Thyroid gland (tissue), 4 donors: ENCODE data around the gene ARHGAP12. TPM values are rescaled to one million over a fixed set of nuclear protein-coding genes. Genes with fewer than 3 reads are reported as not detected.

Experiments
- DNase-seq, 2 donors: peaks; one replicate each; pipeline ENCODE4 v3.0.0-alpha.2; 2019
- H3K27ac ChIP-seq, 3 donors: fragments of 200-600 bp; sonication (generic); 1 replicate in 2 of 3; 2 replicates in 1 of 3; pipeline ENCODE4 v1.5.1; 2016 to 2019; ENCODE audit warnings: mild to moderate bottlenecking in 1 of 3, moderate library complexity in 1 of 3
- H3K27me3 ChIP-seq: fragments of 200-600 bp; sonication (generic); one replicate; pipeline ENCODE4 v1.5.1; 2019
- H3K36me3 ChIP-seq, 2 donors: fragments of 200-600 bp; sonication (generic); one replicate each; pipeline ENCODE4 v1.5.1; 2016 to 2019
- H3K4me1 ChIP-seq, 2 donors: fragments of 200-600 bp; sonication (generic); one replicate each; pipeline ENCODE4 v1.5.1; 2017 to 2019
- H3K4me3 ChIP-seq, 3 donors: fragments of 200-600 bp; sonication (generic); replicated peaks in 1 of 3; 1 replicate in 2 of 3; 2 replicates in 1 of 3; pipeline ENCODE4 v1.5.1; 2016; ENCODE audit warnings: mild to moderate bottlenecking in 1 of 3
- H3K9me3 ChIP-seq: fragments of 200-600 bp; sonication (generic); one replicate; pipeline ENCODE4 v1.5.1; 2017
- POLR2A ChIP-seq, 2 donors: fragments of 450-650 bp; IDR thresholded peaks; one replicate each; pipeline ENCODE4 v1.6.1; 2017; ENCODE audit warnings: antibody characterized with exemption in 2 of 2, mild to moderate bottlenecking in 2 of 2, moderate library complexity in 1 of 2
- WGBS, 2 donors: methylation state at CpG; one replicate each; pipeline ENCODE4 v1.1.5; 2017; 5-methylcytosine and 5-hydroxymethylcytosine counted together
- intact Hi-C: fragments of 100-400 bp; cut with DNase I; formaldehyde crosslinking; loops from one replicate; pipeline ENCODE4 v1.15.1; 2023
- total RNA-seq, 4 donors: library from RNA; depleted of rRNA; stranded (reverse); fragments of >200 nt; gene quantifications; one replicate each; pipeline ENCODE4 v1.2.3, GENCODE V29; 2016
- TF ChIP-seq, protein P1 (sequence below), 6 experiments: fragments of 200-600 bp in 3 of 6; fragments of 450-650 bp in 3 of 6; sonication (generic) in 3 of 6; IDR thresholded peaks; one replicate each; pipeline ENCODE4 v1.5.1; 2016 to 2019; ENCODE audit warnings: antibody characterized with exemption in 6 of 6, mild to moderate bottlenecking in 2 of 6, inconsistent platforms in 1 of 6, moderate library complexity in 1 of 6

Gene ARHGAP12
- total RNA-seq, 4 donors from 2014 or later: 49.9 to 67.6 (median 60.8) TPM

DNA sequence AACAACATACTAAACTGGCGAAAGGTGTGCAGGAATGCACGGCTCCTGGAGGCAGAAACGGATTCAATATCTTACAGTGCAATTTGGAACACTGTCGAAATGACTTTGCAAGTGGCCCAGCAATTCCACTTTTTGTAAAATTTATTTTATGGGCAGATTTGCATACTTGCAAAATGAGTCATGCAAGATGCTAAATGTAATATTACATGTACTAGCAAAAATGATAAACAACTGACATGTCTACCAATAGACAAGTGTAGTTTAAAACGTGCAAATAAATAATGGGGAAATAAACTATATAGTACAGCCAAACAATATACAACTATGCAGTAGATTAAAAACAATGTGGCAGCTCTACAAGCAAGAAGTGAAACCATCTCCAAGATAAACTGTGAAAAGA is 97.7 kb downstream of the ARHGAP12 start:
- no peaks in the 10 kb centered on the region for H3K27me3 ChIP-seq
- no peak overlapping the region for H3K27ac ChIP-seq
- no peaks in the 10 kb centered on the region for H3K9me3 ChIP-seq
- intact Hi-C loops: no loop called here
- 93 to 94% methylated on average over 5 of the region's 5 CpGs for WGBS, 2 donors
- TF ChIP-seq, protein P1, sequence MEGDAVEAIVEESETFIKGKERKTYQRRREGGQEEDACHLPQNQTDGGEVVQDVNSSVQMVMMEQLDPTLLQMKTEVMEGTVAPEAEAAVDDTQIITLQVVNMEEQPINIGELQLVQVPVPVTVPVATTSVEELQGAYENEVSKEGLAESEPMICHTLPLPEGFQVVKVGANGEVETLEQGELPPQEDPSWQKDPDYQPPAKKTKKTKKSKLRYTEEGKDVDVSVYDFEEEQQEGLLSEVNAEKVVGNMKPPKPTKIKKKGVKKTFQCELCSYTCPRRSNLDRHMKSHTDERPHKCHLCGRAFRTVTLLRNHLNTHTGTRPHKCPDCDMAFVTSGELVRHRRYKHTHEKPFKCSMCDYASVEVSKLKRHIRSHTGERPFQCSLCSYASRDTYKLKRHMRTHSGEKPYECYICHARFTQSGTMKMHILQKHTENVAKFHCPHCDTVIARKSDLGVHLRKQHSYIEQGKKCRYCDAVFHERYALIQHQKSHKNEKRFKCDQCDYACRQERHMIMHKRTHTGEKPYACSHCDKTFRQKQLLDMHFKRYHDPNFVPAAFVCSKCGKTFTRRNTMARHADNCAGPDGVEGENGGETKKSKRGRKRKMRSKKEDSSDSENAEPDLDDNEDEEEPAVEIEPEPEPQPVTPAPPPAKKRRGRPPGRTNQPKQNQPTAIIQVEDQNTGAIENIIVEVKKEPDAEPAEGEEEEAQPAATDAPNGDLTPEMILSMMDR (IDR thresholded peaks at IDR 0.05): no peak
- no peak for TF ChIP-seq POLR2A (IDR thresholded peaks at IDR 0.05)
- DNase-seq: no peak
- H3K36me3 ChIP-seq: no peaks in the 10 kb centered on the region
- no peak overlapping the region for H3K4me3 ChIP-seq
- H3K4me1 ChIP-seq: no peaks in the 10 kb centered on the region

GRCh38 chr10:31829776-31830175 is 98.9 kb downstream of the ARHGAP12 start:
- intact Hi-C loops: no loop called here
- 95 to 98% methylated on average over 1 of the region's 1 CpG for whole genome bisulfite sequencing, 2 donors

DNA sequence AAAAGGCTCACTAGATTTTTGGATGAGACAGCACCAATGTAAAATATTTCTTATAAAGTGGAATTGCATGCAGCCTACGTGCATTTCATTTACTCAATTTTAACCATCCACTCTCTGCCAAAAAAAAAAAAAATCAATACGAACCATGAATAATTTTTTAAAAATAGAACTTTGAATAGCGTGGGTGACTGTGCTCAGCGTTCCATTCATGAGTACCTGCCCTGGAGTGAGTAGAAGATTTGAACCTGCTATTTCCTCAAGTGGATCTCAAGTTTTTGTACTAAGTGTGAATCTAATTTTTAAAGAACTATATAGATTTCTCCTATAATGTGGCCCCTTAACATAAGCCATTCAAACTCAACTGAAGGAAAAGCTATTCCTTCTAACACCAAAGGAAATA is 105.3 kb downstream of the ARHGAP12 start:
- H3K4me1 ChIP-seq: no peaks in the 10 kb centered on the region
- no peaks in the 10 kb centered on the region for H3K9me3 ChIP-seq
- H3K36me3 ChIP-seq: no peaks in the 10 kb centered on the region
- no peak overlapping the region for H3K27ac ChIP-seq
- intact Hi-C loops: no loop called here
- TF ChIP-seq, protein P1 (IDR thresholded peaks at IDR 0.05): no peak
- no peak for TF ChIP-seq POLR2A (IDR thresholded peaks at IDR 0.05)
- no peaks in the 10 kb centered on the region for H3K27me3 ChIP-seq
- no peak overlapping the region for H3K4me3 ChIP-seq
- WGBS, 2 donors: 86% methylated on average over 4 of the region's 4 CpGs
- DNase-seq: no peak

More at GRCh38 chr10:31829776-31830175, 98.9 kb downstream of the ARHGAP12 start:
- no peak for TF ChIP-seq POLR2A (IDR thresholded peaks at IDR 0.05)
- TF ChIP-seq, protein P1 (IDR thresholded peaks at IDR 0.05): no peak
- H3K27me3 ChIP-seq: no peaks in the 10 kb centered on the region
- no peaks in the 10 kb centered on the region for H3K36me3 ChIP-seq
- no peak overlapping the region for H3K4me3 ChIP-seq
- H3K9me3 ChIP-seq: no peaks in the 10 kb centered on the region
- no peak overlapping the region for H3K27ac ChIP-seq
- DNase-seq: no peak
- H3K4me1 ChIP-seq: no peaks in the 10 kb centered on the region

DNA sequence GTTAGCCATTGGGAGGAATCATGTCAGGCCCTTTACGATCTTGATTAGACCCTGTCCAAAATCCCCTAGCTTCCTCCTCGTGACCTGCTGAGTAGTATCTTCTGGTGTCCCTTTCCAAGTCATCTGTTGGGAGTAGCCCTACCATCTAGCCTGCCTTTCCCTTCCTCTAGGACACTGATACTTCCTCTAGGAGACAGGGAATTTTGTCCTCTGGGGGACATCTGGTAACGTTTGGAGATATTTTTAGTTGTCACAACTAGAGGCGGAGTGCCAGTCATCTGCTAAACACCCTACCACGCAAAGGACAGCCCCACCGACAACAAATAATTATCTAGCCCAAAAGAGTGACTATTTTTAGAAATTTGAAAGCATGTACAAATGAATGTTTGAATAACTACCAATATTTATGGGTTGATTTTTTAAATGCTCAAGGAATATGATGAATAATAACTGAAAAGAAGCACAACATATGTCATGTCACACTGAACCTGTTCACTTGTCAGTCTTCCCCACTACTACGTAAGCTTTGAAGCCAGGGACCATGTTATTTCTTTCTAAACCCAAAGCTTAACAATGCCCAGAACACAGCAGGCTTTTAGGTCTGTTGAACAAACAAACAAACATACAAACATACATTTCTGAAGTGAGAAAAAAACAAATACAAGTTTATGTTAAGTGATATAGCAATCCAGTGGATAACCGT is 105.9 kb downstream of the ARHGAP12 start:
- 73 to 88% methylated on average over 8 of the region's 8 CpGs for WGBS, 2 donors
- Histone ChIP-seq H3K27ac (no peak overlapping the region), H3K36me3 (no peaks in the 10 kb centered on the region), H3K4me1 (no peaks in the 10 kb centered on the region), H3K4me3 (no peak overlapping the region), H3K27me3 (no peaks in the 10 kb centered on the region), H3K9me3 (no peaks in the 10 kb centered on the region)
- intact Hi-C loops: no loop called here
- no peak for TF ChIP-seq POLR2A (IDR thresholded peaks at IDR 0.05)
- TF ChIP-seq, protein P1 (IDR thresholded peaks at IDR 0.05): no peak
- no peak for DNase-seq

GRCh38 chr10:31822150-31822549 is 106.5 kb downstream of the ARHGAP12 start:
- DNase-seq: no peak

More at GRCh38 chr10:31822150-31822549, 106.5 kb downstream of the ARHGAP12 start:
- no peaks in the 10 kb centered on the region for H3K4me1 ChIP-seq
- no peak overlapping the region for H3K4me3 ChIP-seq
- H3K27ac ChIP-seq: no peak overlapping the region
- TF ChIP-seq, protein P1 (IDR thresholded peaks at IDR 0.05): no peak
- no peak for TF ChIP-seq POLR2A (IDR thresholded peaks at IDR 0.05)
- no peaks in the 10 kb centered on the region for H3K27me3 ChIP-seq
- intact Hi-C loops: no loop called here
- H3K9me3 ChIP-seq: no peaks in the 10 kb centered on the region
- no peaks in the 10 kb centered on the region for H3K36me3 ChIP-seq
- WGBS, 2 donors: 80 to 88% methylated on average over 4 of the region's 4 CpGs
